HepG2 (cell line): ENCODE results near the gene MEX3D. TPM values are rescaled to one million over a fixed set of nuclear protein-coding genes. Genes with fewer than 3 reads are reported as not detected.

ENCODE experiments used
- ARID5B ChIP-seq: IDR thresholded peaks from 2 replicates; pipeline ENCODE4 v1.4.0; 2020; ENCODE audit warnings: mild to moderate bottlenecking, missing genetic modification reagents
- CBX5 ChIP-seq: sonication (generic); formaldehyde crosslinking; IDR thresholded peaks from 2 replicates; pipeline ENCODE4 v1.4.0; 2020; ENCODE audit warnings: missing genetic modification reagents, borderline replicate concordance
- CCDC6 ChIP-seq: sonication (generic); formaldehyde crosslinking; IDR thresholded peaks from 2 replicates; pipeline ENCODE4 v1.8.1; 2022; ENCODE audit warnings: mild to moderate bottlenecking, missing genetic modification reagents, moderate library complexity
- DDIT3 ChIP-seq: sonication (generic); formaldehyde crosslinking; IDR thresholded peaks from 2 replicates; pipeline ENCODE4 v1.4.0; 2020; ENCODE audit warnings: mild to moderate bottlenecking, missing genetic modification reagents
- FOXP1 ChIP-seq, 2 experiments: fragments of 450-650 bp in 1 of 2; IDR thresholded peaks; 2 replicates each; pipeline ENCODE4 v1.6.1; 2017 to 2018; ENCODE audit warnings: antibody characterized with exemption in 1 of 2
- IKZF4 ChIP-seq: sonication (generic); formaldehyde crosslinking; IDR thresholded peaks from 2 replicates; pipeline ENCODE4 v1.5.1; 2020; ENCODE audit warnings: borderline replicate concordance, mild to moderate bottlenecking, low read depth, missing genetic modification reagents; ENCODE audit errors: not compliant biosample characterization
- MLXIP ChIP-seq: sonication (generic); formaldehyde crosslinking; IDR thresholded peaks from 2 replicates; pipeline ENCODE4 v1.9.0; 2021; ENCODE audit warnings: missing genetic modification reagents, borderline replicate concordance
- RXRA ChIP-seq: sonication (generic); formaldehyde crosslinking; IDR thresholded peaks from 2 replicates; pipeline ENCODE4 v1.5.1; 2020; ENCODE audit warnings: missing genetic modification reagents
- SAP130 ChIP-seq: IDR thresholded peaks from 2 replicates; pipeline ENCODE4 v1.6.1; 2016; ENCODE audit warnings: low read depth
- SIX1 ChIP-seq: sonication (generic); formaldehyde crosslinking; IDR thresholded peaks from 2 replicates; pipeline ENCODE4 v1.4.0; 2020; ENCODE audit warnings: missing genetic modification reagents, borderline replicate concordance
- ZBTB46 ChIP-seq: sonication (generic); formaldehyde crosslinking; IDR thresholded peaks from 2 replicates; pipeline ENCODE4 v1.4.0; 2020; ENCODE audit warnings: mild to moderate bottlenecking, missing genetic modification reagents, borderline replicate concordance
- ZFP36L2 ChIP-seq: sonication (generic); formaldehyde crosslinking; IDR thresholded peaks from 2 replicates; pipeline ENCODE4 v1.4.0; 2020; ENCODE audit warnings: missing genetic modification reagents
- ZKSCAN8 ChIP-seq: IDR thresholded peaks from 2 replicates; pipeline ENCODE4 v1.6.1; 2016; ENCODE audit warnings: borderline replicate concordance, missing genetic modification reagents, missing compliant biosample characterization
- ZNF337 ChIP-seq: sonication (generic); formaldehyde crosslinking; IDR thresholded peaks from 2 replicates; pipeline ENCODE4 v1.5.1; 2020; ENCODE audit warnings: missing genetic modification reagents, low read depth, mild to moderate bottlenecking, borderline replicate concordance
- ZNF414 ChIP-seq: sonication (generic); formaldehyde crosslinking; IDR thresholded peaks from 2 replicates; pipeline ENCODE4 v1.5.0; 2020; ENCODE audit warnings: missing genetic modification reagents
- ZNF460 ChIP-seq: sonication (generic); formaldehyde crosslinking; IDR thresholded peaks from 2 replicates; pipeline ENCODE4 v1.5.1; 2020; ENCODE audit warnings: missing genetic modification reagents, mild to moderate bottlenecking, borderline replicate concordance
- ZNF501 ChIP-seq: sonication (generic); formaldehyde crosslinking; IDR thresholded peaks from 2 replicates; pipeline ENCODE4 v1.5.1; 2020; ENCODE audit warnings: mild to moderate bottlenecking, moderate library complexity, missing genetic modification reagents
- ZNF605 ChIP-seq: sonication (generic); formaldehyde crosslinking; IDR thresholded peaks from 2 replicates; pipeline ENCODE4 v1.8.0; 2022; ENCODE audit warnings: mild to moderate bottlenecking, missing genetic modification reagents
- ZNF619 ChIP-seq: sonication (generic); formaldehyde crosslinking; IDR thresholded peaks from 2 replicates; pipeline ENCODE4 v1.4.0; 2020; ENCODE audit warnings: mild to moderate bottlenecking, missing genetic modification reagents
- ZNF772 ChIP-seq: sonication (generic); formaldehyde crosslinking; IDR thresholded peaks from 2 replicates; pipeline ENCODE4 v1.5.0; 2020; ENCODE audit warnings: mild to moderate bottlenecking, missing genetic modification reagents
- ZNF788 ChIP-seq: sonication (generic); formaldehyde crosslinking; IDR thresholded peaks from 2 replicates; pipeline ENCODE4 v1.5.0; 2020; ENCODE audit warnings: mild to moderate bottlenecking, missing genetic modification reagents, borderline replicate concordance
- polyA plus RNA-seq, 8 experiments: library from polyadenylated mRNA; depleted of rRNA in 3 of 8; stranded (reverse) in 7 of 8; unstranded in 1 of 8; fragments of >200 nt; fragmentation: Illumina TruSeq in 4 of 8; extraction: Trizol in 4 of 8; gene quantifications; 2 replicates each; pipeline versions ENCODE4 v1.2.1 to v1.2.3, GENCODE V29; 2011 to 2016; ENCODE audit warnings: low read depth in 4 of 8, missing spikeins in 1 of 8, mixed read lengths in 1 of 8; ENCODE audit not compliant: insufficient read depth in 1 of 8
- total RNA-seq, 5 experiments: library from RNA; depleted of rRNA; stranded (reverse); fragments of >200 nt; fragmentation: Illumina TruSeq; extraction: Trizol; gene quantifications; 2 replicates each; pipeline ENCODE4 v1.2.3, GENCODE V29; 2016; ENCODE audit warnings: low read depth in 1 of 5

MEX3D gene
- total and polyA plus RNA-seq, 2 of the 13 experiments (the other 11 are each of a cell fraction or from before 2014, with no cell fraction given), result 3.6 to 17.1 TPM

GRCh38 chr19:1606138-1606651 lies 38.1 kb upstream of the MEX3D start (continued):
- TF ChIP-seq MLXIP (no peak), ZNF460 (CRISPR knock-in tag) (no peak), ZNF414 (no peak; the same call in 1 of the 2 replicates), ARID5B (no peak), ZNF788 (CRISPR knock-in tag) (0 out of 2 replicates have a peak, but pooled peaks have one; percentile 1), ZNF501 (CRISPR knock-in tag) (no peak), CCDC6 (CRISPR knock-in tag) (no peak), ZNF605 (no peak; the same call in 1 of the 2 replicates), RXRA (CRISPR knock-in tag) (no peak), SIX1 (CRISPR knock-in tag) (no peak), IKZF4 (CRISPR knock-in tag) (no peak), SAP130 (CRISPR knock-in tag) (no peak), ZNF772 (CRISPR knock-in tag) (peak; percentile 41), ZFP36L2 (CRISPR knock-in tag) (no peak), FOXP1 (IDR thresholded peaks at IDR 0.05) (no peak), FOXP1 (CRISPR knock-in tag; IDR thresholded peaks at IDR 0.05) (no peak), ZNF337 (CRISPR knock-in tag) (no peak), ZNF619 (CRISPR knock-in tag) (no peak), CBX5 (CRISPR knock-in tag) (no peak), ZKSCAN8 (CRISPR knock-in tag) (no peak), DDIT3 (CRISPR knock-in tag) (no peak), ZBTB46 (CRISPR knock-in tag) (no peak)
